K562 (cell line): Measurements from ENCODE around the gene SPATA45. TPM values are rescaled to one million over a fixed set of nuclear protein-coding genes. Genes with fewer than 3 reads are reported as not detected.

Source experiments
- ARNT ChIP-seq, 2 experiments: fragments of 450-650 bp; IDR thresholded peaks; 2 replicates each; pipeline ENCODE4 v1.6.1; 2016; ENCODE audit warnings: mild to moderate bottlenecking in 1 of 2
- BRF1 ChIP-seq: IDR thresholded peaks from 3 replicates; pipeline ENCODE4 v1.6.1; 2011; ENCODE audit warnings: borderline replicate concordance, mild to moderate bottlenecking; ENCODE audit not compliant: insufficient read length; ENCODE audit errors: extremely low read depth
- CBX1 ChIP-seq: sonication (generic); IDR thresholded peaks from 2 replicates; pipeline ENCODE4 v1.6.1; 2016; ENCODE audit warnings: antibody characterized with exemption, low read depth, mild to moderate bottlenecking
- CBX3 ChIP-seq, 2 experiments: IDR thresholded peaks; 1 replicate in 1 of 2; 2 replicates in 1 of 2; pipeline ENCODE4 v1.6.1; 2012; ENCODE audit warnings: inconsistent platforms in 2 of 2, low read length in 2 of 2, borderline replicate concordance in 1 of 2, control low read depth in 1 of 2
- CBX5 ChIP-seq: IDR thresholded peaks from 2 replicates; pipeline ENCODE4 v1.6.1; 2014; ENCODE audit warnings: low read depth, borderline replicate concordance
- FOSL1 ChIP-seq: fragments of 200-800 bp; sonication (Bioruptor generic); conservative IDR thresholded peaks from 2 replicates; pipeline ENCODE4 v1.6.1; 2016; ENCODE audit warnings: missing genetic modification characterization, missing compliant biosample characterization
- KAT2B ChIP-seq: IDR thresholded peaks from one replicate; pipeline ENCODE4 v1.6.1; 2012; ENCODE audit warnings: low read depth, mild to moderate bottlenecking, control low read depth, inconsistent platforms, low read length, moderate library complexity
- MCM5 ChIP-seq: fragments of 450-650 bp; IDR thresholded peaks from 2 replicates; pipeline ENCODE4 v1.6.1; 2016; ENCODE audit warnings: low read depth
- MEF2A ChIP-seq: IDR thresholded peaks from 2 replicates; pipeline ENCODE4 v1.6.1; 2011; ENCODE audit warnings: low read depth, mild to moderate bottlenecking, low read length, moderate library complexity; ENCODE audit not compliant: control insufficient read depth
- NFE2L1 ChIP-seq: fragments of 450-650 bp; IDR thresholded peaks from 2 replicates; pipeline ENCODE4 v1.6.1; 2016; ENCODE audit warnings: missing genetic modification characterization, low read depth, mild to moderate bottlenecking, missing compliant biosample characterization, moderate library complexity, borderline replicate concordance
- POLR2A ChIP-seq: fragments of 450-650 bp; conservative IDR thresholded peaks from 2 replicates; pipeline ENCODE4 v1.6.1; 2016
- PYGO2 ChIP-seq: fragments of 450-650 bp; IDR thresholded peaks from 2 replicates; pipeline ENCODE4 v1.6.1; 2016; ENCODE audit warnings: mild to moderate bottlenecking, missing genetic modification characterization, moderate library complexity, missing compliant biosample characterization
- TRIM24 ChIP-seq, 2 experiments: fragments of 450-650 bp; IDR thresholded peaks; 2 replicates each; pipeline ENCODE4 v1.6.1; 2016
- TRIM28 ChIP-seq: fragments of 450-650 bp; IDR thresholded peaks from 2 replicates; pipeline ENCODE4 v1.6.1; 2017
- ZEB2 ChIP-seq: fragments of 450-650 bp; IDR thresholded peaks from 2 replicates; pipeline ENCODE4 v1.6.1; 2016
- ZNF280A ChIP-seq: fragments of 450-650 bp; IDR thresholded peaks from 2 replicates; pipeline ENCODE4 v1.6.1; 2018; ENCODE audit warnings: mild to moderate bottlenecking, low read depth; ENCODE audit not compliant: partially characterized antibody
- ZNF561 ChIP-seq: fragments of 450-650 bp; formaldehyde crosslinking; conservative IDR thresholded peaks from 2 replicates; pipeline ENCODE4 v1.4.0; 2020; ENCODE audit warnings: mild to moderate bottlenecking, moderate library complexity
- polyA plus RNA-seq, 8 experiments: library from polyadenylated mRNA; depleted of rRNA in 4 of 8; stranded (reverse) in 5 of 8; unstranded in 3 of 8; fragments of >200 nt; fragmentation: Nextera tagmentation in 2 of 8; fragmentation: Illumina TruSeq in 1 of 8; extraction: Ambion mirVana in 2 of 8; extraction: Trizol in 1 of 8; gene quantifications; 2 replicates each; pipeline versions ENCODE4 v1.2.1 to v1.2.3, GENCODE V29; 2011 to 2014; ENCODE audit warnings: inconsistent platforms in 1 of 8, missing spikeins in 1 of 8
- total RNA-seq, 7 experiments: library from RNA; depleted of rRNA in 6 of 7; stranded (reverse); fragments of >200 nt in 6 of 7; fragmentation: Illumina TruSeq in 2 of 7; extraction: Trizol in 2 of 7; gene quantifications; 2 replicates each; pipeline versions ENCODE4 v1.2.1 to v1.2.3, GENCODE V29; 2011 to 2021; ENCODE audit warnings: low replicate concordance in 1 of 7
- TF ChIP-seq, protein P1 (sequence below): fragments of 450-650 bp; formaldehyde crosslinking; IDR thresholded peaks from 2 replicates; pipeline ENCODE4 v1.4.0; 2020; ENCODE audit warnings: mild to moderate bottlenecking
- TF ChIP-seq, protein P2 (sequence below): fragments of 150-350 bp; conservative IDR thresholded peaks from 2 replicates; pipeline ENCODE4 v1.6.1; 2014; ENCODE audit warnings: low read length
- TF ChIP-seq, protein P3 (sequence below): sonication (generic); formaldehyde crosslinking; IDR thresholded peaks from 2 replicates; pipeline ENCODE4 v1.8.0; 2022; ENCODE audit warnings: missing genetic modification reagents, mild to moderate bottlenecking, borderline replicate concordance

Gene SPATA45
- total and polyA plus RNA-seq, 9 of the 15 experiments (the other 6 are each of a cell fraction or from before 2014, with no cell fraction given): 0.18 TPM; not detected in 8

DNA sequence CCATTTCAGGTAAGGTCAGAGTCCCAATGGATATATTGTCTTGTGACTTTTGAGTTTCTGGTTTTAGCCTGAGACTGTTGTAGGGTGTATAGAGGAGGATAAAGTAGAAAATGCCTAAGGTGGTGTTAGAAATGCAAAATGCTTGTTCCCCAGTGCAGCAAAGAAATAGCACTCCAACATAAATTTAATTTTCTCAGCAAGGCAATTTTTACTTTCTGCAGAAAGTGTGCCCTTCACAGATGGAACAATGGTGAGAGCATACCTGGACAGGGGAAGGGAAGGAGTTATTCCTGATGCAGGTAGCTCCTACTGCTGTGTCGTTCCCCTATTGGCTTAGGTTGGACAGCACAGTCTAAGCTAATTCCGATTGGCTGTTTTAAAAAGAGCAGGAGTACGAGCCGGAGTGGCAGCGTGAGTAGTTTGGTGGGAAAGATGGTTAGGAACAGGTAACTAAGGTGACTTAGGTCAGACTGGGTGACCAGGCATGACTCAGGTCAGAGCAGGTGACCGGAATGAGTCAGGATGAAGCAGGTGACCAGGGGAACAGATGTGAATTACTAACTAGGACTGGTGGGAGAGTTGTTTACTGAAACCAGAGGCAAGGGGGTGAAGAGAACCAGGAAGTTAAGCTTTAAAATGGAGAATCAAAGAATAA is 21.5 kb downstream of the SPATA45 start (continued):
- TF ChIP-seq, protein P1, sequence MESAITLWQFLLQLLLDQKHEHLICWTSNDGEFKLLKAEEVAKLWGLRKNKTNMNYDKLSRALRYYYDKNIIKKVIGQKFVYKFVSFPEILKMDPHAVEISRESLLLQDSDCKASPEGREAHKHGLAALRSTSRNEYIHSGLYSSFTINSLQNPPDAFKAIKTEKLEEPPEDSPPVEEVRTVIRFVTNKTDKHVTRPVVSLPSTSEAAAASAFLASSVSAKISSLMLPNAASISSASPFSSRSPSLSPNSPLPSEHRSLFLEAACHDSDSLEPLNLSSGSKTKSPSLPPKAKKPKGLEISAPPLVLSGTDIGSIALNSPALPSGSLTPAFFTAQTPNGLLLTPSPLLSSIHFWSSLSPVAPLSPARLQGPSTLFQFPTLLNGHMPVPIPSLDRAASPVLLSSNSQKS (CRISPR knock-in tag): no peak
- peak; percentile 13 to 74; a peak in 3 of 4 replicates for TF ChIP-seq TRIM24 (IDR thresholded peaks at IDR 0.05)
- peak in 1 of 2 experiments; percentile 100; a peak in 2 of 3 replicates for TF ChIP-seq CBX3 (IDR thresholded peaks at IDR 0.05; ENCODE audit: borderline replicate concordance in 1 of 2, low read length in 2 of 2)
- TF ChIP-seq CBX1: peak; percentile 95
- TF ChIP-seq ARNT (IDR thresholded peaks at IDR 0.05): peak in 1 of 2 experiments; percentile 76; a peak in 1 of 4 replicates
- TF ChIP-seq MCM5: no peak
- TF ChIP-seq TRIM28: peak; percentile 99
- TF ChIP-seq ZNF280A: peak; percentile 99
- TF ChIP-seq, protein P2, sequence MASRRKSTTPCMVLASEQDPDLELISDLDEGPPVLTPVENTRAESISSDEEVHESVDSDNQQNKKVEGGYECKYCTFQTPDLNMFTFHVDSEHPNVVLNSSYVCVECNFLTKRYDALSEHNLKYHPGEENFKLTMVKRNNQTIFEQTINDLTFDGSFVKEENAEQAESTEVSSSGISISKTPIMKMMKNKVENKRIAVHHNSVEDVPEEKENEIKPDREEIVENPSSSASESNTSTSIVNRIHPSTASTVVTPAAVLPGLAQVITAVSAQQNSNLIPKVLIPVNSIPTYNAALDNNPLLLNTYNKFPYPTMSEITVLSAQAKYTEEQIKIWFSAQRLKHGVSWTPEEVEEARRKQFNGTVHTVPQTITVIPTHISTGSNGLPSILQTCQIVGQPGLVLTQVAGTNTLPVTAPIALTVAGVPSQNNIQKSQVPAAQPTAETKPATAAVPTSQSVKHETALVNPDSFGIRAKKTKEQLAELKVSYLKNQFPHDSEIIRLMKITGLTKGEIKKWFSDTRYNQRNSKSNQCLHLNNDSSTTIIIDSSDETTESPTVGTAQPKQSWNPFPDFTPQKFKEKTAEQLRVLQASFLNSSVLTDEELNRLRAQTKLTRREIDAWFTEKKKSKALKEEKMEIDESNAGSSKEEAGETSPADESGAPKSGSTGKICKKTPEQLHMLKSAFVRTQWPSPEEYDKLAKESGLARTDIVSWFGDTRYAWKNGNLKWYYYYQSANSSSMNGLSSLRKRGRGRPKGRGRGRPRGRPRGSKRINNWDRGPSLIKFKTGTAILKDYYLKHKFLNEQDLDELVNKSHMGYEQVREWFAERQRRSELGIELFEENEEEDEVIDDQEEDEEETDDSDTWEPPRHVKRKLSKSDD: no peak
- TF ChIP-seq PYGO2: no peak
- TF ChIP-seq FOSL1 (tag): no peak
- TF ChIP-seq, protein P3, sequence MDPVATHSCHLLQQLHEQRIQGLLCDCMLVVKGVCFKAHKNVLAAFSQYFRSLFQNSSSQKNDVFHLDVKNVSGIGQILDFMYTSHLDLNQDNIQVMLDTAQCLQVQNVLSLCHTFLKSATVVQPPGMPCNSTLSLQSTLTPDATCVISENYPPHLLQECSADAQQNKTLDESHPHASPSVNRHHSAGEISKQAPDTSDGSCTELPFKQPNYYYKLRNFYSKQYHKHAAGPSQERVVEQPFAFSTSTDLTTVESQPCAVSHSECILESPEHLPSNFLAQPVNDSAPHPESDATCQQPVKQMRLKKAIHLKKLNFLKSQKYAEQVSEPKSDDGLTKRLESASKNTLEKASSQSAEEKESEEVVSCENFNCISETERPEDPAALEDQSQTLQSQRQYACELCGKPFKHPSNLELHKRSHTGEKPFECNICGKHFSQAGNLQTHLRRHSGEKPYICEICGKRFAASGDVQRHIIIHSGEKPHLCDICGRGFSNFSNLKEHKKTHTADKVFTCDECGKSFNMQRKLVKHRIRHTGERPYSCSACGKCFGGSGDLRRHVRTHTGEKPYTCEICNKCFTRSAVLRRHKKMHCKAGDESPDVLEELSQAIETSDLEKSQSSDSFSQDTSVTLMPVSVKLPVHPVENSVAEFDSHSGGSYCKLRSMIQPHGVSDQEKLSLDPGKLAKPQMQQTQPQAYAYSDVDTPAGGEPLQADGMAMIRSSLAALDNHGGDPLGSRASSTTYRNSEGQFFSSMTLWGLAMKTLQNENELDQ (CRISPR knock-in tag): no peak
- TF ChIP-seq CBX5: peak; percentile 97
- TF ChIP-seq BRF1: no peak
- no peak for TF ChIP-seq MEF2A
- TF ChIP-seq ZEB2: peak; percentile 86; the same call in 1 of the 2 replicates
- no peak for TF ChIP-seq NFE2L1 (tag)
- no peak for TF ChIP-seq KAT2B
- TF ChIP-seq ZNF561 (CRISPR knock-in tag): peak; percentile 90
- TF ChIP-seq POLR2A: no peak
